ENCODE measurements around the gene ZC2HC1B.

Gene ZC2HC1B

DNA sequence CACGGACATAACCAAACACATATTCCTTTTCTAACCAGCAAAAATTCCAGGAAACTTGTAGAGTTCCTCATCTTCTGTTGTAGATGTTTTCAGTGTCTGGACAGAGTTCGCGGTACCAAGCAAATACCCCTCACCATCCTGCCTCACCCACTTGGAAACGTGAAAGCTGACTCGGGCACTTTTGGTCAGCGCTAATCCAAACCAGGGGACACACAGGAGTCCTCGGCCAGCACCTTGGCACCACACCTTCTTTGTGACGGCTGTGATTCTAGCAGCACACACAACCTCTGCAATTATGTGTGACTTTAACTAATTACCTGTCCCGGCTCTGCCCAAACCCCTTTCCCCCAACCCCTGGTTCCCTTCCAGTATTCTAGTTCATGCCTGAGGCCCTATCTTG lies 85.7 kb downstream of the ZC2HC1B start:
- Histone ChIP-seq H3K27me3 (no peaks in the 10 kb centered on the region), H3K36me3 (no peaks in the 10 kb centered on the region), H3K4me3 (ENCODE audit: low read depth, low read length) (no peak overlapping the region), H3K4me1 (no peaks in the 10 kb centered on the region), H3K9me3 (no peaks in the 10 kb centered on the region)
- no peak for DNase-seq
- TF ChIP-seq CTCF (IDR thresholded peaks at IDR 0.05; ENCODE audit: low read depth, low read length), result no peak

- Histone ChIP-seq H3K36me3 (no peaks in the 10 kb centered on the region), H3K4me3 (ENCODE audit: low read depth, low read length) (no peak overlapping the region), H3K27me3 (no peaks in the 10 kb centered on the region), H3K4me1 (no peaks in the 10 kb centered on the region), H3K9me3 (no peaks in the 10 kb centered on the region)
- TF ChIP-seq CTCF (IDR thresholded peaks at IDR 0.05; ENCODE audit: low read depth, low read length), result no peak
- DNase-seq, result no peak
These were observed 86.6 kb downstream of the ZC2HC1B start for GRCh38 chr6:143950875-143951274.

DNA sequence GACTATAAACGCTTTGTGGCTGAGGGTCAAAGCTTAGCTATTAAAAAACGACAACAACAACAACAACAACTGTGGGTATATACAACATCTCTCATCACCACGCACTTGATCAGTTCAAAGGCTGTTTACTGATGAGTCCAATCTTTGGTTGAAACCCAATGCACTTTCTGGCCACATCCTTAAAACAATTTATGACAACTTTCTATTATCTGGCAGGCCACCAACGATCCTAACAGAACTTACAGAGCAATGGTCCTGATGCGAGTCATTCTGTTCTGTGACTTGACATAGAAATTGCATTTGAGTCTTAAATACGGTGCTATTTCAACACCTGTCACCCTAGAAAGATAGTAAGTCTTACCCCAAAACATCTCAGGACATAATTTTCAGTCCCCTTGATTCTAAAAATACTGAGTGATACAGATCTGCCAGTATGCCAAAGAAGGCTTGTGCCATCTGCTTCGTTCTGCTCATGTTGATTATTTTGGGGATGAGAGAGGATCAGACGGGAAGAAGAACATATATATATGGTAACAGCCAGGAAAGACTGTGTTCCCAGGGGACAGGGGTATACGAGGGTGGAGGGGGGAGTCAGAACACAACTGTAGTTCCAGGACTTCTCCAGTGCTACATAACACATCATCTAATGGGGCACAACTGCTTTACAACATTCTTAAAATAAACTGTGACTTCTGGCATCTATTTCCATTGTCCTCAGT lies 87.9 kb downstream of the ZC2HC1B start:
- Histone ChIP-seq H3K27me3 (no peaks in the 10 kb centered on the region), H3K4me1 (no peaks in the 10 kb centered on the region), H3K4me3 (ENCODE audit: low read depth, low read length) (no peak overlapping the region), H3K9me3 (no peaks in the 10 kb centered on the region), H3K36me3 (no peaks in the 10 kb centered on the region)
- no peak for TF ChIP-seq CTCF (IDR thresholded peaks at IDR 0.05; ENCODE audit: low read depth, low read length)
- DNase-seq, result no peak

GRCh38 chr6:143952947-143953701 lies 88.8 kb downstream of the ZC2HC1B start:
- DNase-seq, result no peak
- TF ChIP-seq CTCF (IDR thresholded peaks at IDR 0.05; ENCODE audit: low read depth, low read length), result no peak
- H3K27me3 ChIP-seq, result no peaks in the 10 kb centered on the region
- no peak overlapping the region for H3K4me3 ChIP-seq (ENCODE audit: low read depth, low read length)
- H3K4me1 ChIP-seq, result no peaks in the 10 kb centered on the region
- H3K9me3 ChIP-seq, result no peaks in the 10 kb centered on the region
- no peaks in the 10 kb centered on the region for H3K36me3 ChIP-seq

- Histone ChIP-seq H3K27me3 (no peaks in the 10 kb centered on the region), H3K4me1 (no peaks in the 10 kb centered on the region), H3K4me3 (ENCODE audit: low read depth, low read length) (no peak overlapping the region), H3K36me3 (no peaks in the 10 kb centered on the region), H3K9me3 (no peaks in the 10 kb centered on the region)
- no peak for DNase-seq
- TF ChIP-seq CTCF (IDR thresholded peaks at IDR 0.05; ENCODE audit: low read depth, low read length), result no peak
These were observed 89.6 kb downstream of the ZC2HC1B start for GRCh38 chr6:143953922-143954321.

DNA sequence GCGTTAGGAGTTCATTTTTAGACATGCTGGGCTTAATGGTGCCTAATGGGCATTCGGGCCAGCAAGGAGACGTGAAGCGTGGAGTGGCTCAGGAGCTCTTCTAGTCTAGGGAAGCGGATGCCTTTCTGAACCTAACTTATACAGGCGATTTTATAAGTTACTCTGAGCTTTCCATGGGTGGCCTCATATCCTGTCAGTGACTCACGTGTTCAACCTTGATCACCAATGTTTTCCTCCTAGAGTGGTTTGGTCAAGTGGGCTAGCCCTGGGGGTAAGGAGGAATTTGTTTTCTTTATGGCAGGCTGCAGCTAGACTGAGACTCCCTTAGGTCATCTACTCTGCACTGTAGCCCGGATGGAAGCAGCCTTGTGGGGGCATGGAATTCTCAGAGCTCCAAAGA lies 91.7 kb downstream of the ZC2HC1B start:
- TF ChIP-seq CTCF (IDR thresholded peaks at IDR 0.05; ENCODE audit: low read depth, low read length), result no peak
- Histone ChIP-seq H3K27me3 (no peaks in the 10 kb centered on the region), H3K4me1 (no peaks in the 10 kb centered on the region), H3K9me3 (no peaks in the 10 kb centered on the region), H3K4me3 (ENCODE audit: low read depth, low read length) (no peak overlapping the region), H3K36me3 (no peaks in the 10 kb centered on the region)
- DNase-seq, result no peak
